SK-N-SH (cell line): ENCODE measurements around the gene ABCB9. TPM values are rescaled to one million over a fixed set of nuclear protein-coding genes. Genes with fewer than 3 reads are reported as not detected.

Source experiments
- CTCF ChIA-PET: fragments of 300-600, 350-600 bp; formaldehyde crosslinking; extraction: SDS; loops from one replicate; lab custom pipeline; 2021; lab: Yijun Ruan, JAX
- POLR2A ChIA-PET: fragments of 350-600 bp; sonication (Branson Sonifier 250); formaldehyde crosslinking; extraction: SDS; loops from one replicate; lab custom pipeline; 2020; ENCODE audit warnings: antibody characterized with exemption, inconsistent platforms; lab: Yijun Ruan, JAX
- DNase-seq: peaks from one replicate; pipeline ENCODE4 v3.0.0; 2012
- H2AFZ ChIP-seq: fragments of 200-600 bp; sonication (generic); 2 replicates; pipeline ENCODE4 v1.8.1; 2016; ENCODE audit warnings: antibody characterized with exemption, mild to moderate bottlenecking, low read depth
- H3F3A ChIP-seq: fragments of 200-600 bp; sonication (generic); replicated peaks from 2 replicates; pipeline ENCODE3; 2016; ENCODE audit warnings: antibody characterized with exemption, mild to moderate bottlenecking; ENCODE audit not compliant: insufficient read depth
- H3K27ac ChIP-seq, 2 experiments: fragments of 200-500 bp in 1 of 2; fragments of 200-600 bp in 1 of 2; sonication (Bioruptor generic) in 1 of 2; sonication (generic), shearing (Covaris generic) in 1 of 2; 2 replicates each; pipeline versions ENCODE4 v1.5.1 to v1.6.1; 2014 to 2016; ENCODE audit warnings: low read depth in 2 of 2, inconsistent platforms in 1 of 2, low read length in 1 of 2, mild to moderate bottlenecking in 1 of 2, mixed read lengths in 1 of 2
- H3K27me3 ChIP-seq: fragments of 200-600 bp; sonication (generic), shearing (Covaris generic); 2 replicates; pipeline ENCODE4 v1.6.1; 2016; ENCODE audit warnings: mixed run types; ENCODE audit not compliant: insufficient read depth
- H3K36me3 ChIP-seq, 2 experiments: fragments of 200-500 bp in 1 of 2; fragments of 200-600 bp in 1 of 2; sonication (Bioruptor generic) in 1 of 2; sonication (generic) in 1 of 2; replicated peaks in 1 of 2; 2 replicates each; pipeline versions ENCODE3 to v1.5.1; 2014 to 2016; ENCODE audit warnings: low read length in 1 of 2, mild to moderate bottlenecking in 1 of 2; ENCODE audit not compliant: insufficient read depth in 2 of 2, control insufficient read depth in 1 of 2
- H3K4me1 ChIP-seq, 2 experiments: fragments of 200-500 bp in 1 of 2; fragments of 200-600 bp in 1 of 2; sonication (Bioruptor generic) in 1 of 2; sonication (generic), shearing (Covaris generic) in 1 of 2; 2 replicates each; pipeline versions ENCODE4 v1.5.1 to v1.6.1; 2014 to 2016; ENCODE audit warnings: low read depth in 1 of 2, low read length in 1 of 2, mixed run types in 1 of 2; ENCODE audit not compliant: insufficient read depth in 2 of 2, control insufficient read depth in 1 of 2
- H3K4me2 ChIP-seq: fragments of 200-600 bp; sonication (generic), shearing (Covaris generic); 2 replicates; pipeline ENCODE4 v1.6.1; 2017; ENCODE audit warnings: mixed run types
- H3K4me3 ChIP-seq, 2 experiments: fragments of 200-500 bp in 1 of 2; fragments of 200-600 bp in 1 of 2; sonication (Bioruptor generic) in 1 of 2; sonication (generic), shearing (Covaris generic) in 1 of 2; 2 replicates each; pipeline versions ENCODE4 v1.5.1 to v1.8.1; 2014 to 2016; ENCODE audit warnings: low read depth in 2 of 2, inconsistent platforms in 1 of 2, low read length in 1 of 2, mild to moderate bottlenecking in 1 of 2, mixed read lengths in 1 of 2, moderate library complexity in 1 of 2
- H3K79me2 ChIP-seq: fragments of 200-600 bp; sonication (generic); 2 replicates; pipeline ENCODE4 v1.8.1; 2017; ENCODE audit warnings: mild to moderate bottlenecking; ENCODE audit not compliant: insufficient read depth
- H3K9ac ChIP-seq: fragments of 200-600 bp; sonication (generic); 2 replicates; pipeline ENCODE4 v1.6.1; 2017; ENCODE audit warnings: mixed run types
- H3K9me2 ChIP-seq: fragments of 200-600 bp; sonication (generic); 2 replicates; pipeline ENCODE4 v1.6.1; 2017; ENCODE audit warnings: mixed run types
- H3K9me3 ChIP-seq: fragments of 200-600 bp; sonication (generic); 2 replicates; pipeline ENCODE4 v1.6.1; 2017; ENCODE audit warnings: mixed run types, mild to moderate bottlenecking, moderate library complexity
- H4K20me1 ChIP-seq: fragments of 200-600 bp; sonication (generic); 2 replicates; pipeline ENCODE4 v1.6.1; 2017; ENCODE audit warnings: mild to moderate bottlenecking, mixed run types; ENCODE audit not compliant: insufficient read depth
- CHD2 ChIP-seq: fragments of 150-350 bp; IDR thresholded peaks from 2 replicates; pipeline ENCODE4 v1.6.1; 2018; ENCODE audit warnings: low read length; ENCODE audit not compliant: partially characterized antibody
- FOXM1 ChIP-seq: IDR thresholded peaks from 2 replicates; pipeline ENCODE4 v1.4.0; 2012; ENCODE audit warnings: low read depth, mild to moderate bottlenecking
- GATA2 ChIP-seq: sonication (generic); formaldehyde crosslinking; IDR thresholded peaks from 2 replicates; pipeline ENCODE4 v1.5.0; 2020; ENCODE audit warnings: mild to moderate bottlenecking, missing genetic modification reagents
- RAD21 ChIP-seq: IDR thresholded peaks from 2 replicates; pipeline ENCODE4 v1.6.1; 2012; ENCODE audit warnings: mild to moderate bottlenecking, low read length
- RXRA ChIP-seq: IDR thresholded peaks from 2 replicates; pipeline ENCODE4 v1.4.0; 2012; ENCODE audit warnings: low read depth, mild to moderate bottlenecking, borderline replicate concordance
- SMC3 ChIP-seq: IDR thresholded peaks from 2 replicates; pipeline ENCODE4 v1.6.1; 2012; ENCODE audit warnings: low read depth, low read length, improper control_type of control experiment
- WGBS: methylation state at CpG from one replicate; pipeline ENCODE4 v1.1.6; 2017; ENCODE audit warnings: low lambda C conversion rate; 5-methylcytosine and 5-hydroxymethylcytosine counted together
- polyA plus RNA-seq, 3 experiments: library from polyadenylated mRNA; depleted of rRNA; stranded (reverse); fragments of >200 nt; gene quantifications; 2 replicates each; pipeline ENCODE4 v1.2.3, GENCODE V29; 2012
- TF ChIP-seq, protein P1 (sequence below): IDR thresholded peaks from 2 replicates; pipeline ENCODE4 v1.6.1; 2012; ENCODE audit warnings: mild to moderate bottlenecking, low read depth, low read length, moderate library complexity
- TF ChIP-seq, protein P2 (sequence below): fragments of 200-600 bp; sonication (generic); IDR thresholded peaks from 2 replicates; pipeline ENCODE4 v1.6.1; 2017; ENCODE audit warnings: antibody characterized with exemption, mild to moderate bottlenecking, moderate library complexity

The ABCB9 gene
- polyA plus RNA-seq, 1 of the 3 experiments (the other 2 are of a cell fraction) = 6.2 TPM

DNA sequence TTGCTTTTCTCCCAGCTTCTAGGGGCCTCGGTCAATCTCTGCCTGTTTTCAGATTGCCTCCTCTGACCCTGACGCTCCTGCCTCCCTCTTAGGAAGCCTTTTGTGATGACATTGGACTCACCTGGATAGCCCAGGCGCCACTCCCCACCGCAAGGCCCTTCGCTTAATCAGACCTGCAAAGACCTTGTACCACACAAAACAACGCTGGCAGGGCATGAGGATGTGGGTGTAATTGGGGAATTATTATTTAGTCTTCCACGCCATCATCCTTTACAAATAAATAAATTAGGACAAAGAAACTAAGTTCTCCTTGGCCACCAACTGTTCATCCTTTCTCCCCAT, 62.6 kb downstream of the ABCB9 start:
- TF ChIP-seq, protein P1, sequence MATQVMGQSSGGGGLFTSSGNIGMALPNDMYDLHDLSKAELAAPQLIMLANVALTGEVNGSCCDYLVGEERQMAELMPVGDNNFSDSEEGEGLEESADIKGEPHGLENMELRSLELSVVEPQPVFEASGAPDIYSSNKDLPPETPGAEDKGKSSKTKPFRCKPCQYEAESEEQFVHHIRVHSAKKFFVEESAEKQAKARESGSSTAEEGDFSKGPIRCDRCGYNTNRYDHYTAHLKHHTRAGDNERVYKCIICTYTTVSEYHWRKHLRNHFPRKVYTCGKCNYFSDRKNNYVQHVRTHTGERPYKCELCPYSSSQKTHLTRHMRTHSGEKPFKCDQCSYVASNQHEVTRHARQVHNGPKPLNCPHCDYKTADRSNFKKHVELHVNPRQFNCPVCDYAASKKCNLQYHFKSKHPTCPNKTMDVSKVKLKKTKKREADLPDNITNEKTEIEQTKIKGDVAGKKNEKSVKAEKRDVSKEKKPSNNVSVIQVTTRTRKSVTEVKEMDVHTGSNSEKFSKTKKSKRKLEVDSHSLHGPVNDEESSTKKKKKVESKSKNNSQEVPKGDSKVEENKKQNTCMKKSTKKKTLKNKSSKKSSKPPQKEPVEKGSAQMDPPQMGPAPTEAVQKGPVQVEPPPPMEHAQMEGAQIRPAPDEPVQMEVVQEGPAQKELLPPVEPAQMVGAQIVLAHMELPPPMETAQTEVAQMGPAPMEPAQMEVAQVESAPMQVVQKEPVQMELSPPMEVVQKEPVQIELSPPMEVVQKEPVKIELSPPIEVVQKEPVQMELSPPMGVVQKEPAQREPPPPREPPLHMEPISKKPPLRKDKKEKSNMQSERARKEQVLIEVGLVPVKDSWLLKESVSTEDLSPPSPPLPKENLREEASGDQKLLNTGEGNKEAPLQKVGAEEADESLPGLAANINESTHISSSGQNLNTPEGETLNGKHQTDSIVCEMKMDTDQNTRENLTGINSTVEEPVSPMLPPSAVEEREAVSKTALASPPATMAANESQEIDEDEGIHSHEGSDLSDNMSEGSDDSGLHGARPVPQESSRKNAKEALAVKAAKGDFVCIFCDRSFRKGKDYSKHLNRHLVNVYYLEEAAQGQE = no peak
- TF ChIP-seq SMC3 = no peak
- TF ChIP-seq RAD21 = no peak
- TF ChIP-seq GATA2 (CRISPR knock-in tag) = no peak
- no peak for TF ChIP-seq CHD2
- no peak for TF ChIP-seq RXRA
- TF ChIP-seq, protein P2, sequence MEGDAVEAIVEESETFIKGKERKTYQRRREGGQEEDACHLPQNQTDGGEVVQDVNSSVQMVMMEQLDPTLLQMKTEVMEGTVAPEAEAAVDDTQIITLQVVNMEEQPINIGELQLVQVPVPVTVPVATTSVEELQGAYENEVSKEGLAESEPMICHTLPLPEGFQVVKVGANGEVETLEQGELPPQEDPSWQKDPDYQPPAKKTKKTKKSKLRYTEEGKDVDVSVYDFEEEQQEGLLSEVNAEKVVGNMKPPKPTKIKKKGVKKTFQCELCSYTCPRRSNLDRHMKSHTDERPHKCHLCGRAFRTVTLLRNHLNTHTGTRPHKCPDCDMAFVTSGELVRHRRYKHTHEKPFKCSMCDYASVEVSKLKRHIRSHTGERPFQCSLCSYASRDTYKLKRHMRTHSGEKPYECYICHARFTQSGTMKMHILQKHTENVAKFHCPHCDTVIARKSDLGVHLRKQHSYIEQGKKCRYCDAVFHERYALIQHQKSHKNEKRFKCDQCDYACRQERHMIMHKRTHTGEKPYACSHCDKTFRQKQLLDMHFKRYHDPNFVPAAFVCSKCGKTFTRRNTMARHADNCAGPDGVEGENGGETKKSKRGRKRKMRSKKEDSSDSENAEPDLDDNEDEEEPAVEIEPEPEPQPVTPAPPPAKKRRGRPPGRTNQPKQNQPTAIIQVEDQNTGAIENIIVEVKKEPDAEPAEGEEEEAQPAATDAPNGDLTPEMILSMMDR = no peak

DNA sequence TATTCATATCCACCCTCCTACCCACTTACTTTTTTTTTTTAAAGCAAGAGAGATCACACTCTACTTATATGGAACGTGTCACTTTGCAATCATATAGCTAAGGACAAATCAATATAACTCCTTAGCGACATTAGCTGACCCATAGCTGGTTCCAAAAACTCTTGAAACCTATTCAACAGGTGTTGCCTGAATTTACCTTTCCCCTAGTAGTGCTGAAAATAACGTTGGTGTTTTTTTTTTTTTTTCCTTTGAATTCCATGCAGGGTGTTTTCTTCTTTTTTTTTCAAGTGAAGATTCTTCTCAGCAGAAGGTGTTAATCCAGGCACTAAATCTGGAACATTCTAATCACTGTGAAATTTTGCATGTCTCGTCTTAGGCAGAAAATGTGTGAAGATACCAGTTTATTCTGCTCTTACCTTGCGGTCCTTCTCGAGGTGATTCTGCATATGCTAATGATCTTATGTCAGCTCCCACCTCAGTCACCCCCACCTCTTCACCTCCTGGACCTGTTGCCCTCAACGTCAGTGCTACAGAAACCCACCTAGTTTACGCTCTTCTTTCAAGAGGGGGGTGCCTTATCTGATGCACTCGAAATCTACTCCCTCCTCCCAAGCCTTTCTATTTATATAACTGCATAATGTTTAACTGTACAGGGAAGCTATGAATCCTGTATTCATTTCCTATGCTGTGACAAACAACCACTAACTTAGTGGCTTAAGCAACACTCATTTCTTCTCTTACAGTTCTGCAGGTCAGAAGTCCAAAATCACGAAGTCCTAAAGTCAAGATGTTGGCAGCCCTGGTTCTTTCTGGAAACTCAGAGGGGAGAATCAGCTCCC, 63.2 kb downstream of the ABCB9 start:
- TF ChIP-seq FOXM1 = no peak
- Histone ChIP-seq H4K20me1 (no peaks in the 10 kb centered on the region), H3K9me2 (no peaks in the 10 kb centered on the region), H3K79me2 (no peaks in the 10 kb centered on the region), H3K36me3 (no peaks in the 10 kb centered on the region), H3K9me3 (no peaks in the 10 kb centered on the region), H3K4me1 (no peaks in the 10 kb centered on the region), H3K9ac (no peak overlapping the region), H3K4me3 (no peak overlapping the region), H3K27ac (no peak overlapping the region), H3F3A (peaks cover 16% of the 10 kb centered on the region), H3K4me2 (no peak overlapping the region), H2AFZ (no peak overlapping the region), H3K27me3 (no peaks in the 10 kb centered on the region)
- DNase-seq = no peak
- CTCF ChIA-PET = interaction anchor here (0.7 to 1.4 kb wide), 2 partner anchors 21 to 109 kb away, joined by 3 read pairs; no protein-coding TSS in a partner anchor
- 52% methylated on average over 10 of the region's 10 CpGs for WGBS
- POLR2A ChIA-PET = no interaction called here

More for the DNA sequence above, 62.6 kb downstream of the ABCB9 start:
- H3K27ac ChIP-seq = no peak overlapping the region
- WGBS = 77% methylated on average over 7 of the region's 7 CpGs
- H3K9me2 ChIP-seq = no peaks in the 10 kb centered on the region
- no peak for DNase-seq
- no peaks in the 10 kb centered on the region for H3K9me3 ChIP-seq
- H3K27me3 ChIP-seq = no peaks in the 10 kb centered on the region
- H2AFZ ChIP-seq = no peak overlapping the region
- no peaks in the 10 kb centered on the region for H3K4me1 ChIP-seq
- peaks cover 10% of the 10 kb centered on the region for H3F3A ChIP-seq
- no peak overlapping the region for H3K4me3 ChIP-seq
- H3K4me2 ChIP-seq = no peak overlapping the region
- no peaks in the 10 kb centered on the region for H3K36me3 ChIP-seq
- H4K20me1 ChIP-seq = no peaks in the 10 kb centered on the region
- H3K9ac ChIP-seq = no peak overlapping the region
- POLR2A ChIA-PET = no interaction called here
- H3K79me2 ChIP-seq = no peaks in the 10 kb centered on the region
- CTCF ChIA-PET = interaction anchor here (0.7 kb wide), 1 partner anchor 110 kb away, joined by 3 read pairs; no protein-coding TSS in a partner anchor
